Suprapubic skin (tissue), 4 donors: Measurements from ENCODE around the gene ZBTB20.

ENCODE experiments used
- EP300 ChIP-seq: sonication (generic); formaldehyde crosslinking; IDR thresholded peaks from one replicate; pipeline ENCODE4 v1.6.1; 2017; ENCODE audit warnings: antibody characterized with exemption
- POLR2A ChIP-seq, 2 donors: fragments of 450-650 bp; IDR thresholded peaks; one replicate each; pipeline ENCODE4 v1.6.1; 2017; ENCODE audit warnings: antibody characterized with exemption in 2 of 2, mild to moderate bottlenecking in 2 of 2, moderate library complexity in 2 of 2
- POLR2AphosphoS5 ChIP-seq, 3 donors: sonication (generic); formaldehyde crosslinking; IDR thresholded peaks; one replicate each; pipeline ENCODE4 v1.6.1; 2017; ENCODE audit warnings: antibody characterized with exemption in 3 of 3
- TF ChIP-seq, protein P1 (sequence below), 2 donors: fragments of 200-600 bp in 1 of 2; fragments of 450-650 bp in 1 of 2; sonication (generic) in 1 of 2; IDR thresholded peaks; one replicate each; pipeline ENCODE4 v1.5.1; 2016 to 2019; ENCODE audit warnings: antibody characterized with exemption in 2 of 2, mild to moderate bottlenecking in 1 of 2, moderate library complexity in 1 of 2

DNA sequence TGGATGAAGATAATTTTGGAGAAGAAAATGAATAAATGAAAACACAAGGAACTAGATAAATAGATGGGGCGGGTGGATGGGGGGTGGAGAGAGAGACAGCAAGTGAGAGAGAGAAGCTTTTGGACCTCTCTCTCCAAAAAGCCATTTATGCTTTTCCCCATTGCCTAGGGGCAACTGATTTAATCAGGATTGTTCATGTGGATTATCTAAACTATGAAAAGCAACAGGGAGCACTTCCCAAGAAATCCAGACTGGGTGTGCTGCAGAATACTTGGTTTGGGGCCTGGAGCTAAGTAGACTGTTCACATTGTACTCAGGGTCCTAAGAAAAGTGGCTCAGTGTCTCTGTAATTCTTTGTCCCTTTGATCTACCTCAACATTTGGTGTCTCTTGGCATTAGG, 486.3 kb downstream of the ZBTB20 start:
- TF ChIP-seq, protein P1, sequence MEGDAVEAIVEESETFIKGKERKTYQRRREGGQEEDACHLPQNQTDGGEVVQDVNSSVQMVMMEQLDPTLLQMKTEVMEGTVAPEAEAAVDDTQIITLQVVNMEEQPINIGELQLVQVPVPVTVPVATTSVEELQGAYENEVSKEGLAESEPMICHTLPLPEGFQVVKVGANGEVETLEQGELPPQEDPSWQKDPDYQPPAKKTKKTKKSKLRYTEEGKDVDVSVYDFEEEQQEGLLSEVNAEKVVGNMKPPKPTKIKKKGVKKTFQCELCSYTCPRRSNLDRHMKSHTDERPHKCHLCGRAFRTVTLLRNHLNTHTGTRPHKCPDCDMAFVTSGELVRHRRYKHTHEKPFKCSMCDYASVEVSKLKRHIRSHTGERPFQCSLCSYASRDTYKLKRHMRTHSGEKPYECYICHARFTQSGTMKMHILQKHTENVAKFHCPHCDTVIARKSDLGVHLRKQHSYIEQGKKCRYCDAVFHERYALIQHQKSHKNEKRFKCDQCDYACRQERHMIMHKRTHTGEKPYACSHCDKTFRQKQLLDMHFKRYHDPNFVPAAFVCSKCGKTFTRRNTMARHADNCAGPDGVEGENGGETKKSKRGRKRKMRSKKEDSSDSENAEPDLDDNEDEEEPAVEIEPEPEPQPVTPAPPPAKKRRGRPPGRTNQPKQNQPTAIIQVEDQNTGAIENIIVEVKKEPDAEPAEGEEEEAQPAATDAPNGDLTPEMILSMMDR (IDR thresholded peaks at IDR 0.05) = no peak
- no peak for TF ChIP-seq POLR2A (IDR thresholded peaks at IDR 0.05)
- TF ChIP-seq POLR2AphosphoS5 (IDR thresholded peaks at IDR 0.05) = no peak
- no peak for TF ChIP-seq EP300
